Rectal smooth muscle tissue (tissue), 1 donor: ENCODE data around the gene ANTXR1.

ENCODE experiments used
- H3K27ac ChIP-seq: one replicate; pipeline ENCODE4 v1.7.0; 2013; ENCODE audit warnings: low read depth, low read length, inconsistent platforms
- H3K27me3 ChIP-seq: one replicate; pipeline ENCODE4 v1.7.0; 2013; ENCODE audit warnings: low read length; ENCODE audit not compliant: control insufficient read depth, insufficient read depth
- H3K36me3 ChIP-seq: one replicate; pipeline ENCODE4 v1.7.0; 2013; ENCODE audit warnings: low read length; ENCODE audit not compliant: control insufficient read depth, insufficient read depth
- H3K4me1 ChIP-seq: one replicate; pipeline ENCODE4 v1.7.0; 2013; ENCODE audit warnings: low read length; ENCODE audit not compliant: control insufficient read depth, insufficient read depth
- H3K4me3 ChIP-seq: one replicate; pipeline ENCODE4 v1.7.0; 2013; ENCODE audit warnings: low read length
- H3K9ac ChIP-seq: one replicate; pipeline ENCODE4 v1.7.0; 2013; ENCODE audit warnings: low read length

Gene ANTXR1

GRCh38 chr2:69180974-69181373, 168.0 kb downstream of the ANTXR1 start:
- no peak overlapping the region for H3K27ac ChIP-seq
- H3K36me3 ChIP-seq: peaks cover 2% of the 10 kb centered on the region
- no peak overlapping the region for H3K4me3 ChIP-seq
- no peaks in the 10 kb centered on the region for H3K27me3 ChIP-seq
- no peak overlapping the region for H3K9ac ChIP-seq
- peaks cover 20% of the 10 kb centered on the region for H3K4me1 ChIP-seq

- Histone ChIP-seq H3K9ac (no peak overlapping the region), H3K27me3 (no peaks in the 10 kb centered on the region), H3K4me1 (peaks cover 13% of the 10 kb centered on the region), H3K27ac (no peak overlapping the region), H3K4me3 (no peak overlapping the region), H3K36me3 (peaks cover 2% of the 10 kb centered on the region)
Measured at GRCh38 chr2:69181806-69182427, 168.9 kb downstream of the ANTXR1 start.

DNA sequence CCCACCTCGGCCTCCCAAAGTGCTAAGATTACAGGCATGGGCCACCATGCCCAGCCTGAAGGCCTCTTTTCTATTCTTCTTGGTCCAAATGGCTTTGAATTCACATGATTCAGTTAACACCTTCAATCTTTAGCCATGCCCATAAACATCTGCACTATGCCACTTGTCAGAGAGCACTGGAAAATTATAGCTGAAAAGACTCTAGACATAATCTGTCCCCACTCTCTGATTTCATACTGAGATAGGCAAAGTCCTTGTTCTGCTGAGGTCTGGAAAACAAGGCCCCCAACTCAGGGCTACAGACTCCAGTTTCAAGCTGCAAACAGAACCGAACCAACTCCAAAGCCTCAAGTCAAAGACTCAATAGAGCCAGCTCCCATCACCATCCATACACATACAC, 170.7 kb downstream of the ANTXR1 start:
- H3K27ac ChIP-seq: no peak overlapping the region
- no peaks in the 10 kb centered on the region for H3K4me1 ChIP-seq
- H3K36me3 ChIP-seq: peaks cover 2% of the 10 kb centered on the region
- H3K9ac ChIP-seq: no peak overlapping the region
- no peaks in the 10 kb centered on the region for H3K27me3 ChIP-seq
- no peak overlapping the region for H3K4me3 ChIP-seq

DNA sequence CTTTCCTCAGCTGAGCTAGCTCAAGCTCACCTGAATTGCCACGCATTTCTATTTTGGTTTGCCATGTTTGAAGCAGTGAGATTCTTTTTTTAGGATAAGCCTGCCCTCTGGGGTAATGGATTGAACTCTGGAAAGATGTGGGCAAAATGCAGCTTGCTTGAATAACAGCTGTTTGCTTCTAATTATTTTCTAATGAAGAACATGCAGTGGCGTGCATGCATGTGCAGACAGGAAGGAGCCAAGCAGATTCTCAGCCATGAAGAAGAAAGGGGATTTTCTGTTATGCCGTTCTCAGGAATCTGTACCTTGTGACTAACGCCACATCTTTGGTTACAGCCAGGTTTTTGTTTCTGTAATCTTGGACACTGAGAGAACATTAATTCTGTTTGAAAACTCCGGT, 171.2 kb downstream of the ANTXR1 start:
- Histone ChIP-seq H3K36me3 (peaks cover 2% of the 10 kb centered on the region), H3K4me3 (no peak overlapping the region), H3K4me1 (no peaks in the 10 kb centered on the region), H3K27ac (no peak overlapping the region), H3K9ac (no peak overlapping the region), H3K27me3 (no peaks in the 10 kb centered on the region)

- Histone ChIP-seq H3K4me1 (no peaks in the 10 kb centered on the region), H3K27me3 (no peaks in the 10 kb centered on the region), H3K4me3 (no peak overlapping the region), H3K9ac (no peak overlapping the region), H3K36me3 (peaks cover 2% of the 10 kb centered on the region), H3K27ac (no peak overlapping the region)
Measured at GRCh38 chr2:69185807-69186206, 172.8 kb downstream of the ANTXR1 start.

- Histone ChIP-seq H3K4me3 (no peak overlapping the region), H3K9ac (no peak overlapping the region), H3K27me3 (no peaks in the 10 kb centered on the region), H3K36me3 (peaks cover 2% of the 10 kb centered on the region), H3K27ac (no peak overlapping the region), H3K4me1 (no peaks in the 10 kb centered on the region)
Measured at GRCh38 chr2:69186614-69187013, 173.6 kb downstream of the ANTXR1 start.

DNA sequence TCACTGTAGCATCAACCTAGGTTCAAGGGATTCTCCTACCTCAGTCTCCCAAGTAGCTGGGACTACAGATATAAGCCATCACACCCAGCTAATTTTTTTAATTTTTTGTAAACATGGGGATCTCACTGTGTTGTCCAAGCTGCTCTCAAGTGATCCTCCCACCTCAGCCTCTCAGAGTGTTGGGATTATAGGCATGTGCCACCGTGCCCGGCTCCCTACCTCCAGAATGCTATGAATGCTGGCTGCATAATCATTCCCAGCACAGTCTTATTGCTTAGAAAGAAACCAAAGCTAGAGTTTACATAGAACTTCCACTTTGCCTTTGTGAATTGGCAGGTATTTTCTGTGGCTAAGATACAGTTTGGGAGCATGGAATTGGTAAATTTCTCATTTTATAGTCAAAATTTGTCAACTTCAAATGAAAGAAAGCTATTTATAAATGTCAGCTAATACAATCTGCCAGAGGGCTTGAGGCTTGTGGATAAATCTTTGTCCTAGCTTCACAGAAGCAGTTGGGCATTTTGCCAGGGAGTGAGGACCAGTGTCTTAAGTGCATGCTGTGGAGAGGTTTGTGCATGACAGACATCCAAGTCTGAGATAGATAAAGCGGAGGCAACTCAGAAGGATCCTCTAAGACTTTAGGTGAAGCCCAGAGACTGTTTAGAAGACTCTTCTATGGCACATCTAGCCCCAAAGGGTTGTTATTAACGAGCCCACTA, 175.4 kb downstream of the ANTXR1 start:
- no peaks in the 10 kb centered on the region for H3K4me1 ChIP-seq
- H3K27me3 ChIP-seq: no peaks in the 10 kb centered on the region
- no peak overlapping the region for H3K27ac ChIP-seq
- peaks cover 2% of the 10 kb centered on the region for H3K36me3 ChIP-seq
- H3K4me3 ChIP-seq: no peak overlapping the region
- no peak overlapping the region for H3K9ac ChIP-seq

DNA sequence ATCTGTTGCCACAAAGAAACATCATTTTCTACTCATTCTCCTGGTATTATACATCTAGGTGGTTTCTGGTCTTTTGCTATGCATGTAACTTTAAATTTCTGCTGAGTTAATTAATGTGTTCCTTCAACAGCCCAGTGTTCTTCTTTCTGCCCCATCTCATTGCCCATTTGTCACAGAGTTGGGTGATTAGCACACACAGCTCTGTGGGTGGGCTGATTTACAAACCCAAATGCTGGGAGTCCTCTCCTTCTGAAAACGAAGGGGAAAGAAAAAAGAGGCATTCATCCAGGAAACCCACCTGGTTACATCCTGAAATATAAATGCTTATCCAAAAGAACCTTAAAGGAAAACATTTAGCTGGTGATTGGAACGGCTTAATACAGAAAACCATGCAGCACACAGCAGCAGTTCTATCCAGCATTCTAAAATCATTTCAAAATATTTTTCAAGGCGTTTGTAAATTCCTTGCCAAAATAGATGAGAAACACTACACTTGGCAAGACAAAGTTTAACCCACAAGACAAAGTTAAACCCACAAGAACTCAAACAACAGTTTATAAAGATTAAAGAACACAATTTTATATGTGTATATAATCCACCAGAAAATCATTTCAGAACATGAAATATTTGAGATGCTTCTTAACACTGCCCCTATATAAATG, 177.9 kb downstream of the ANTXR1 start:
- peaks cover 2% of the 10 kb centered on the region for H3K4me1 ChIP-seq
- no peak overlapping the region for H3K27ac ChIP-seq
- H3K36me3 ChIP-seq: no peaks in the 10 kb centered on the region

DNA sequence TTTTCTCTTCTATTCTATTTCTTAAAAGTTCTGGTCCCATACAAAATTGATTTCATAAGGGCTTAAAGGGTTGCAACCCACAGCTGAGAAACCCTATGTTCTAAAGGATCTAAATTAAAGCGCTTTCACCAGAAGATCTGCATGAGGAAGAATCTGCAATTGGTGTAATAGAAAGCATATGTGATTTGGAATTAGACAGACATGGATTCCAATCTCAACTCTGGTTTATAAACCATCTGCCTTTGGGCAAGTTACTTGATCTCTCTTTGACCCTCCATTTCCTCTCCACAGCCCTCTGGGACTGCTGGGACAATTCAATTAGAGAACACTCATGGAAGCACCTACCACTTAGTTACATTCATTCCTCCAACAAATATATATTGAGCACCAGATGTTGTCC, 178.7 kb downstream of the ANTXR1 start:
- Histone ChIP-seq H3K36me3 (no peaks in the 10 kb centered on the region), H3K4me1 (peaks cover 9% of the 10 kb centered on the region), H3K9ac (no peak overlapping the region), H3K27ac (no peak overlapping the region), H3K27me3 (no peaks in the 10 kb centered on the region), H3K4me3 (no peak overlapping the region)

More for the DNA sequence above, 177.9 kb downstream of the ANTXR1 start:
- Histone ChIP-seq H3K4me3 (no peak overlapping the region), H3K27me3 (no peaks in the 10 kb centered on the region), H3K9ac (no peak overlapping the region)

GRCh38 chr2:69192176-69192945, 179.4 kb downstream of the ANTXR1 start:
- H3K36me3 ChIP-seq: no peaks in the 10 kb centered on the region
- H3K27ac ChIP-seq: no peak overlapping the region
- H3K4me3 ChIP-seq: no peak overlapping the region
- H3K4me1 ChIP-seq: peaks cover 9% of the 10 kb centered on the region
- H3K9ac ChIP-seq: no peak overlapping the region
- H3K27me3 ChIP-seq: no peaks in the 10 kb centered on the region

GRCh38 chr2:69195706-69196105, 182.7 kb downstream of the ANTXR1 start:
- no peak overlapping the region for H3K27ac ChIP-seq
- no peak overlapping the region for H3K4me3 ChIP-seq
- peaks cover 9% of the 10 kb centered on the region for H3K4me1 ChIP-seq
- no peak overlapping the region for H3K9ac ChIP-seq
- no peaks in the 10 kb centered on the region for H3K36me3 ChIP-seq
- no peaks in the 10 kb centered on the region for H3K27me3 ChIP-seq
